B cell (primary cell): ENCODE results near the gene CCBE1.

Experiments
- EZH2 ChIP-seq: IDR thresholded peaks from 2 replicates; pipeline ENCODE4 v1.6.1; 2012; ENCODE audit warnings: borderline replicate concordance, low read depth, mild to moderate bottlenecking, moderate library complexity, low read length; ENCODE audit not compliant: insufficient read depth, poor library complexity, severe bottlenecking
- TF ChIP-seq, protein P1 (sequence below): fragments of 200-600 bp; IDR thresholded peaks from one replicate; pipeline ENCODE4 v1.8.0; 2022; ENCODE audit warnings: antibody characterized with exemption, mild to moderate bottlenecking

DNA sequence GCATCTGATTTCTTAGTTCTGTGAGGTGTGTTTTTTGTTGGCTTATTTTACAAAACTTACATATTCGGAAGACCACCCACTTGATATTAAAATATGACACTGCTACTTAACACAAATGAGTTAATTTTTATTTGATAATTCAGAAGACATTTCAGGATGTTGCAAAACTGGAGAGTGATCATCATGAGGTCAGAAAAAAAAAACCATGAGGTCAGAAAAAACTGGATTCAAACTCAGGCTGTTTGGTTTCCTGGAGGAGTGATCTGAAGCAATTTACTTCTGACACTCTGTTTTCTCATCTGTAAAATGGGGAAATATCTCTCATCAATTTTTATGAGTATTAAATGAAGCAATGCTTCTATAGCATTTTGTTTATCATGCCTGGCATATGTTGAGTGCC is 1.8 kb upstream of the CCBE1 start:
- TF ChIP-seq EZH2, result no peak
- TF ChIP-seq, protein P1, sequence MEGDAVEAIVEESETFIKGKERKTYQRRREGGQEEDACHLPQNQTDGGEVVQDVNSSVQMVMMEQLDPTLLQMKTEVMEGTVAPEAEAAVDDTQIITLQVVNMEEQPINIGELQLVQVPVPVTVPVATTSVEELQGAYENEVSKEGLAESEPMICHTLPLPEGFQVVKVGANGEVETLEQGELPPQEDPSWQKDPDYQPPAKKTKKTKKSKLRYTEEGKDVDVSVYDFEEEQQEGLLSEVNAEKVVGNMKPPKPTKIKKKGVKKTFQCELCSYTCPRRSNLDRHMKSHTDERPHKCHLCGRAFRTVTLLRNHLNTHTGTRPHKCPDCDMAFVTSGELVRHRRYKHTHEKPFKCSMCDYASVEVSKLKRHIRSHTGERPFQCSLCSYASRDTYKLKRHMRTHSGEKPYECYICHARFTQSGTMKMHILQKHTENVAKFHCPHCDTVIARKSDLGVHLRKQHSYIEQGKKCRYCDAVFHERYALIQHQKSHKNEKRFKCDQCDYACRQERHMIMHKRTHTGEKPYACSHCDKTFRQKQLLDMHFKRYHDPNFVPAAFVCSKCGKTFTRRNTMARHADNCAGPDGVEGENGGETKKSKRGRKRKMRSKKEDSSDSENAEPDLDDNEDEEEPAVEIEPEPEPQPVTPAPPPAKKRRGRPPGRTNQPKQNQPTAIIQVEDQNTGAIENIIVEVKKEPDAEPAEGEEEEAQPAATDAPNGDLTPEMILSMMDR, result no peak
